Measurements from ENCODE around the gene RNF212. TPM values are rescaled to one million over a fixed set of nuclear protein-coding genes. Genes with fewer than 3 reads are reported as not detected.

Gene RNF212
- total and polyA plus RNA-seq, 9 of the 15 experiments (the other 6 are each of a cell fraction or from before 2014, with no cell fraction given) = 0.04 TPM; not detected in 8

DNA sequence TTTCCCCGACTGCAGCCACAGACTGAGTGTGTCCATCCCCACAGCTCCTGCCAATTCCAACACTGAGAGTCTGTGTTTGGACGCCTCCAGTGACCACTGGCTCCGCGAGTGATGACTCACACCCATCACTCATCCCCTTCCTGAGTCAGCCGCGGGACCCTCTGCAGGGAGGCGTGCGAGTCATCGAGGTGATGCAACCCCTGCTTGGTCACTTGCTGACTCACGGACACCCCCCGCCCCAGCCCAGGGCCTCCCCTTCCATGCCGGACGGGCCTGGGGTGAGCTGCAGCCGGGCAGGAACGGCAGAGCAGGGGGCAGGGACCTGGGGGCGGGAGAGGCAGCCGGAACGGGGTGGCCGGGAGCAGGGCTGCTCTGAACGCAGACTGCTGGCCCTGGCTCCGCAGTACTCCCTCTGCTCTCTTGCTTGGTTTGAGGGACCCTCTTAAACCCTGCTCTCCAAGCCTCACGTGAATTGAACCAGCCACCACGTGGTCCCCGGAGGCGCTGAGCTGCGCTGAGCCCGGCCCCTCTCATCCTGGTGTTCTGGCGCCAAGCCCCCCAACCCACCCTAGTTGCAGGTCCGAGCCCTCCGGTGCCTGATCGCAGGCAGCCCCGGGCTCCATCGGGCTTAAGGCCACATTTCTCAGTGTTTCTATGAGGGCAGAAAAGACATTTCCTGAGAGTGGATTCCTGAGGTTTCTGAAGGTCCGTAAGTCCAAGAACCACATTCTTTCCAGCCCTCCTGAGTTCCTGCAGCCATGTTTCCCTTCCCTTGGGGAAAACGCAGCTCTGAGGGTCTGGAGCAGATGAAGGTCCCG is 69.5 kb downstream of the RNF212 start (continued):
- TF ChIP-seq, protein P1, sequence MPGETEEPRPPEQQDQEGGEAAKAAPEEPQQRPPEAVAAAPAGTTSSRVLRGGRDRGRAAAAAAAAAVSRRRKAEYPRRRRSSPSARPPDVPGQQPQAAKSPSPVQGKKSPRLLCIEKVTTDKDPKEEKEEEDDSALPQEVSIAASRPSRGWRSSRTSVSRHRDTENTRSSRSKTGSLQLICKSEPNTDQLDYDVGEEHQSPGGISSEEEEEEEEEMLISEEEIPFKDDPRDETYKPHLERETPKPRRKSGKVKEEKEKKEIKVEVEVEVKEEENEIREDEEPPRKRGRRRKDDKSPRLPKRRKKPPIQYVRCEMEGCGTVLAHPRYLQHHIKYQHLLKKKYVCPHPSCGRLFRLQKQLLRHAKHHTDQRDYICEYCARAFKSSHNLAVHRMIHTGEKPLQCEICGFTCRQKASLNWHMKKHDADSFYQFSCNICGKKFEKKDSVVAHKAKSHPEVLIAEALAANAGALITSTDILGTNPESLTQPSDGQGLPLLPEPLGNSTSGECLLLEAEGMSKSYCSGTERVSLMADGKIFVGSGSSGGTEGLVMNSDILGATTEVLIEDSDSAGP (CRISPR knock-in tag; IDR thresholded peaks at IDR 0.05) = no peak
- peak; percentile 94; the same call in 1 of the 2 replicates for TF ChIP-seq NFRKB (IDR thresholded peaks at IDR 0.05; ENCODE audit: low read depth)
- TF ChIP-seq, protein P2, sequence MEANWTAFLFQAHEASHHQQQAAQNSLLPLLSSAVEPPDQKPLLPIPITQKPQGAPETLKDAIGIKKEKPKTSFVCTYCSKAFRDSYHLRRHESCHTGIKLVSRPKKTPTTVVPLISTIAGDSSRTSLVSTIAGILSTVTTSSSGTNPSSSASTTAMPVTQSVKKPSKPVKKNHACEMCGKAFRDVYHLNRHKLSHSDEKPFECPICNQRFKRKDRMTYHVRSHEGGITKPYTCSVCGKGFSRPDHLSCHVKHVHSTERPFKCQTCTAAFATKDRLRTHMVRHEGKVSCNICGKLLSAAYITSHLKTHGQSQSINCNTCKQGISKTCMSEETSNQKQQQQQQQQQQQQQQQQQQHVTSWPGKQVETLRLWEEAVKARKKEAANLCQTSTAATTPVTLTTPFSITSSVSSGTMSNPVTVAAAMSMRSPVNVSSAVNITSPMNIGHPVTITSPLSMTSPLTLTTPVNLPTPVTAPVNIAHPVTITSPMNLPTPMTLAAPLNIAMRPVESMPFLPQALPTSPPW (CRISPR knock-in tag; IDR thresholded peaks at IDR 0.05) = peak; percentile 94
- TF ChIP-seq, protein P3, sequence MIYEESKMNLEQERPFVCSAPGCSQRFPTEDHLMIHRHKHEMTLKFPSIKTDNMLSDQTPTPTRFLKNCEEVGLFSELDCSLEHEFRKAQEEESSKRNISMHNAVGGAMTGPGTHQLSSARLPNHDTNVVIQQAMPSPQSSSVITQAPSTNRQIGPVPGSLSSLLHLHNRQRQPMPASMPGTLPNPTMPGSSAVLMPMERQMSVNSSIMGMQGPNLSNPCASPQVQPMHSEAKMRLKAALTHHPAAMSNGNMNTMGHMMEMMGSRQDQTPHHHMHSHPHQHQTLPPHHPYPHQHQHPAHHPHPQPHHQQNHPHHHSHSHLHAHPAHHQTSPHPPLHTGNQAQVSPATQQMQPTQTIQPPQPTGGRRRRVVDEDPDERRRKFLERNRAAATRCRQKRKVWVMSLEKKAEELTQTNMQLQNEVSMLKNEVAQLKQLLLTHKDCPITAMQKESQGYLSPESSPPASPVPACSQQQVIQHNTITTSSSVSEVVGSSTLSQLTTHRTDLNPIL (CRISPR knock-in tag; IDR thresholded peaks at IDR 0.05) = no peak
- TF ChIP-seq, protein P4, sequence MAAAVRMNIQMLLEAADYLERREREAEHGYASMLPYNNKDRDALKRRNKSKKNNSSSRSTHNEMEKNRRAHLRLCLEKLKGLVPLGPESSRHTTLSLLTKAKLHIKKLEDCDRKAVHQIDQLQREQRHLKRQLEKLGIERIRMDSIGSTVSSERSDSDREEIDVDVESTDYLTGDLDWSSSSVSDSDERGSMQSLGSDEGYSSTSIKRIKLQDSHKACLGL (CRISPR knock-in tag; IDR thresholded peaks at IDR 0.05; ENCODE audit: borderline replicate concordance, poor library complexity, severe bottlenecking) = no peak
- TF ChIP-seq, protein P5, sequence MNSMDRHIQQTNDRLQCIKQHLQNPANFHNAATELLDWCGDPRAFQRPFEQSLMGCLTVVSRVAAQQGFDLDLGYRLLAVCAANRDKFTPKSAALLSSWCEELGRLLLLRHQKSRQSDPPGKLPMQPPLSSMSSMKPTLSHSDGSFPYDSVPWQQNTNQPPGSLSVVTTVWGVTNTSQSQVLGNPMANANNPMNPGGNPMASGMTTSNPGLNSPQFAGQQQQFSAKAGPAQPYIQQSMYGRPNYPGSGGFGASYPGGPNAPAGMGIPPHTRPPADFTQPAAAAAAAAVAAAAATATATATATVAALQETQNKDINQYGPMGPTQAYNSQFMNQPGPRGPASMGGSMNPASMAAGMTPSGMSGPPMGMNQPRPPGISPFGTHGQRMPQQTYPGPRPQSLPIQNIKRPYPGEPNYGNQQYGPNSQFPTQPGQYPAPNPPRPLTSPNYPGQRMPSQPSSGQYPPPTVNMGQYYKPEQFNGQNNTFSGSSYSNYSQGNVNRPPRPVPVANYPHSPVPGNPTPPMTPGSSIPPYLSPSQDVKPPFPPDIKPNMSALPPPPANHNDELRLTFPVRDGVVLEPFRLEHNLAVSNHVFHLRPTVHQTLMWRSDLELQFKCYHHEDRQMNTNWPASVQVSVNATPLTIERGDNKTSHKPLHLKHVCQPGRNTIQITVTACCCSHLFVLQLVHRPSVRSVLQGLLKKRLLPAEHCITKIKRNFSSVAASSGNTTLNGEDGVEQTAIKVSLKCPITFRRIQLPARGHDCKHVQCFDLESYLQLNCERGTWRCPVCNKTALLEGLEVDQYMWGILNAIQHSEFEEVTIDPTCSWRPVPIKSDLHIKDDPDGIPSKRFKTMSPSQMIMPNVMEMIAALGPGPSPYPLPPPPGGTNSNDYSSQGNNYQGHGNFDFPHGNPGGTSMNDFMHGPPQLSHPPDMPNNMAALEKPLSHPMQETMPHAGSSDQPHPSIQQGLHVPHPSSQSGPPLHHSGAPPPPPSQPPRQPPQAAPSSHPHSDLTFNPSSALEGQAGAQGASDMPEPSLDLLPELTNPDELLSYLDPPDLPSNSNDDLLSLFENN (IDR thresholded peaks at IDR 0.05; ENCODE audit: low read depth in 2 of 2, low read length in 2 of 2) = peak in 1 of 2 experiments; percentile 73; a peak in 1 of 4 replicates
- peak; percentile 94 for TF ChIP-seq FOXK1 (CRISPR knock-in tag; IDR thresholded peaks at IDR 0.05; ENCODE audit: borderline replicate concordance)
- peak; percentile 77 for TF ChIP-seq SMAD1 (IDR thresholded peaks at IDR 0.05; ENCODE audit: low read depth, low read length, partially characterized antibody)
- TF ChIP-seq MTA1 (IDR thresholded peaks at IDR 0.05; ENCODE audit: borderline replicate concordance) = peak; percentile 86
- peak; percentile 50; the same call in 1 of the 2 replicates for TF ChIP-seq NFXL1 (CRISPR knock-in tag; IDR thresholded peaks at IDR 0.05)
- TF ChIP-seq CHD4 (IDR thresholded peaks at IDR 0.05; ENCODE audit: insufficient read depth, insufficient replicate concordance, low read depth, low read length, poor library complexity, severe bottlenecking) = no peak
- TF ChIP-seq, protein P6, sequence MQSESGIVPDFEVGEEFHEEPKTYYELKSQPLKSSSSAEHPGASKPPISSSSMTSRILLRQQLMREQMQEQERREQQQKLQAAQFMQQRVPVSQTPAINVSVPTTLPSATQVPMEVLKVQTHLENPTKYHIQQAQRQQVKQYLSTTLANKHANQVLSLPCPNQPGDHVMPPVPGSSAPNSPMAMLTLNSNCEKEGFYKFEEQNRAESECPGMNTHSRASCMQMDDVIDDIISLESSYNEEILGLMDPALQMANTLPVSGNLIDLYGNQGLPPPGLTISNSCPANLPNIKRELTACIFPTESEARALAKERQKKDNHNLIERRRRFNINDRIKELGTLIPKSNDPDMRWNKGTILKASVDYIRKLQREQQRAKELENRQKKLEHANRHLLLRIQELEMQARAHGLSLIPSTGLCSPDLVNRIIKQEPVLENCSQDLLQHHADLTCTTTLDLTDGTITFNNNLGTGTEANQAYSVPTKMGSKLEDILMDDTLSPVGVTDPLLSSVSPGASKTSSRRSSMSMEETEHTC (IDR thresholded peaks at IDR 0.05) = peak; percentile 69; the same call in 1 of the 2 replicates
- peak; percentile 99 for TF ChIP-seq SMARCA4 (IDR thresholded peaks at IDR 0.05)
- peak; percentile 9; the same call in 1 of the 2 replicates for TF ChIP-seq CBFA2T2 (conservative IDR thresholded peaks at IDR 0.05)

Measured in K562 (cell line).